Measurements from ENCODE around the gene C5orf34.

The C5orf34 gene

GRCh38 chr5:43491326-43491725, 23.6 kb downstream of the C5orf34 start:
- no peak overlapping the region for H3K27ac ChIP-seq (ENCODE audit: low read length)
- no peaks in the 10 kb centered on the region for H3F3A ChIP-seq (ENCODE audit: insufficient read depth, low read length)
- no peaks in the 10 kb centered on the region for H3K4me1 ChIP-seq (ENCODE audit: low read length)
- no peak overlapping the region for H3K4me3 ChIP-seq (ENCODE audit: low read length)
- no peak for TF ChIP-seq EZH2phosphoT487 (IDR thresholded peaks at IDR 0.05; ENCODE audit: low read length)
- TF ChIP-seq CTCF (IDR thresholded peaks at IDR 0.05; ENCODE audit: low read length) = no peak
- no peak for TF ChIP-seq EZH2 (optimal IDR thresholded peaks at IDR 0.05; ENCODE audit: low read depth, low read length)
- H4K20me1 ChIP-seq (ENCODE audit: insufficient read depth, low read length) = no peaks in the 10 kb centered on the region
- no peak overlapping the region for H3K9ac ChIP-seq (ENCODE audit: low read length)
- H3K27me3 ChIP-seq (replicated peaks; ENCODE audit: insufficient read depth, low read length) = no peaks in the 10 kb centered on the region
- H3K79me2 ChIP-seq (ENCODE audit: low read length) = no peaks in the 10 kb centered on the region
- H3K9me2 ChIP-seq (replicated peaks; ENCODE audit: insufficient read depth, low read length) = no peaks in the 10 kb centered on the region
- no peaks in the 10 kb centered on the region for H3K9me3 ChIP-seq (replicated peaks; ENCODE audit: insufficient read depth, low read length)
- DNase-seq = no peak
- 0 out of 2 replicates have a peak, but pooled peaks cover 3% of the 10 kb centered on the region for H3K36me3 ChIP-seq (replicated peaks; ENCODE audit: insufficient read depth, low read length)
- no peak overlapping the region for H3K4me2 ChIP-seq (ENCODE audit: low read depth, low read length)
- no peak overlapping the region for H2AFZ ChIP-seq (ENCODE audit: low read length)

GRCh38 chr5:43486353-43486752, 28.6 kb downstream of the C5orf34 start:
- H3K9me2 ChIP-seq (replicated peaks; ENCODE audit: insufficient read depth, low read length) = no peaks in the 10 kb centered on the region
- H2AFZ ChIP-seq (ENCODE audit: low read length) = no peak overlapping the region
- peaks cover 12% of the 10 kb centered on the region for H3F3A ChIP-seq (ENCODE audit: insufficient read depth, low read length)
- no peak overlapping the region for H3K9ac ChIP-seq (ENCODE audit: low read length)
- no peak overlapping the region for H3K27ac ChIP-seq (ENCODE audit: low read length)
- DNase-seq = no peak
- no peaks in the 10 kb centered on the region for H3K36me3 ChIP-seq (replicated peaks; ENCODE audit: insufficient read depth, low read length)
- H3K9me3 ChIP-seq (replicated peaks; ENCODE audit: insufficient read depth, low read length) = no peaks in the 10 kb centered on the region
- no peaks in the 10 kb centered on the region for H3K27me3 ChIP-seq (replicated peaks; ENCODE audit: insufficient read depth, low read length)
- TF ChIP-seq EZH2 (optimal IDR thresholded peaks at IDR 0.05; ENCODE audit: low read depth, low read length) (no peak), CTCF (IDR thresholded peaks at IDR 0.05; ENCODE audit: low read length) (no peak), EZH2phosphoT487 (IDR thresholded peaks at IDR 0.05; ENCODE audit: low read length) (no peak)
- no peaks in the 10 kb centered on the region for H4K20me1 ChIP-seq (ENCODE audit: insufficient read depth, low read length)
- peaks cover 16% of the 10 kb centered on the region for H3K79me2 ChIP-seq (ENCODE audit: low read length)
- peaks cover 7% of the 10 kb centered on the region for H3K4me1 ChIP-seq (ENCODE audit: low read length)
- no peak overlapping the region for H3K4me2 ChIP-seq (ENCODE audit: low read depth, low read length)
- no peak overlapping the region for H3K4me3 ChIP-seq (ENCODE audit: low read length)

GRCh38 chr5:43485406-43485805, 29.5 kb downstream of the C5orf34 start:
- Histone ChIP-seq H4K20me1 (ENCODE audit: insufficient read depth, low read length) (no peaks in the 10 kb centered on the region), H3K4me1 (ENCODE audit: low read length) (peaks cover 7% of the 10 kb centered on the region), H3K9me3 (replicated peaks; ENCODE audit: insufficient read depth, low read length) (no peaks in the 10 kb centered on the region), H3K36me3 (replicated peaks; ENCODE audit: insufficient read depth, low read length) (no peaks in the 10 kb centered on the region), H3K4me3 (ENCODE audit: low read length) (no peak overlapping the region), H3K79me2 (ENCODE audit: low read length) (peaks cover 16% of the 10 kb centered on the region), H3K4me2 (ENCODE audit: low read depth, low read length) (no peak overlapping the region), H3K27ac (ENCODE audit: low read length) (no peak overlapping the region), H3F3A (ENCODE audit: insufficient read depth, low read length) (peaks cover 12% of the 10 kb centered on the region), H2AFZ (ENCODE audit: low read length) (no peak overlapping the region), H3K9ac (ENCODE audit: low read length) (no peak overlapping the region), H3K27me3 (replicated peaks; ENCODE audit: insufficient read depth, low read length) (no peaks in the 10 kb centered on the region), H3K9me2 (replicated peaks; ENCODE audit: insufficient read depth, low read length) (no peaks in the 10 kb centered on the region)
- TF ChIP-seq CTCF (IDR thresholded peaks at IDR 0.05; ENCODE audit: low read length) (no peak), EZH2phosphoT487 (IDR thresholded peaks at IDR 0.05; ENCODE audit: low read length) (no peak), EZH2 (optimal IDR thresholded peaks at IDR 0.05; ENCODE audit: low read depth, low read length) (no peak)
- no peak for DNase-seq
